A549 treated with CpdA at 1 μM for 4 hours (cell line): Measurements from ENCODE around the gene SPTLC3. TPM values are rescaled to one million over a fixed set of nuclear protein-coding genes. Genes with fewer than 3 reads are reported as not detected.

Experiments used
- total RNA-seq: library from RNA; stranded (reverse); fragments of 200-300 nt; extraction: Qiagen RNA extraction; gene quantifications from 5 replicates; pipeline ENCODE4 v1.2.3, GENCODE V29; 2022; ENCODE audit warnings: low read depth

Gene SPTLC3
- 0.01 to 0.32 TPM (median 0.17 TPM) in 4 of 5 replicates, not detected in the other for total RNA-seq

DNA sequence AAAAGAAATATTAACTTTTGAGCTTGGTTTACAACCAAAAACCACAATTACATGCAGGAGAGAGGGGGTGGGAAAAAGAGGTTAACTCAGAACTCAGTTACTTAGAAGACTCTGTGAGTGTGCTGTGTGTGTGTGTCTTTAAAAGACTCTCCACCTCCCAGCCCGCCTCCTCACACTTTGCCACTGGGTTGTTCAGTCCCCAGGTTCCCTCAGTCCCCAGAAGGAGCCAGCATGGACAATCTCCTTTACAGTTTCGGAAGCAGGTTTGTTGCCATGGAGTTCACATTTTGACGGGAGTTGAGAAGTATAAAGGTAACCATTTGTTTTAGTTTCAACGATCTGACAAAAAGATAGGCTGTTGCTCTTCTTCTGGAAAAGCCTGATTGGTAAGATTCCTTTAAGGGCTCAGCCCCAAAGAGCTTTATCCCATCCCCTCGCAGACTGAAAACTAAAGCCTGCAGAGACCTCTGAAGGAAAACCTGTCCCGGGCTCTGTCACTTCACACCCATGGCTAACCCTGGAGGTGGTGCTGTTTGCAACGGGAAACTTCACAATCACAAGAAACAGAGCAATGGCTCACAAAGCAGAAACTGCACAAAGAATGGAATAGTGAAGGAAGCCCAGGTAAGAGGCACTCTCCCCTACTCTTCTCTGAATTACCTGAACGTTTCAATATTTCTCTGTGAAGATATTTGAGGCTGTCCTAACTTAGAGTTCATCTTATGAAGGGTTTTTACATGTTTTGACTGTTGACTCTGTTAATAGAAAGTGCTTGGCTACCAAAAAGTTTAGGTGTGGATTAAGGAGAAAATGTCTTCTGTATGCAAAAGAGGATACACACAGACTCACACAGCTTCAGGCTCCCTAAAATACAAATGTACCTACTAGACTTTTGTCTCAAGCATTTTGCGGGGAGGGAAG is at the start of gene SPTLC3:
SPTLC3 (plus strand) TSS at position 212 of the 921 bp plus-strand sequence; CDS start at position 508, 296 bp downstream.

Other genes starting within 250 kb of the SPTLC3 start
- gene ISM1, start 212.3 kb downstream of the SPTLC3 start, total RNA-seq, result 0.10 to 0.64 TPM (median 0.42 TPM) in 5 replicates